Body of pancreas (tissue), 4 donors: ENCODE data around the gene RNF125. TPM values are rescaled to one million over a fixed set of nuclear protein-coding genes. Genes with fewer than 3 reads are reported as not detected.
"Not testable (repeated sequence)": the region's sequence is repeated elsewhere in the genome, so short reads cannot be mapped to it uniquely, and the experiment has no call there.

Experiments used
- ATAC-seq: fragments of 150-250 bp; one replicate; pipeline ENCODE4 v1.9.1; 2016
- DNase-seq, 4 donors: peaks; one replicate each; pipeline ENCODE4 v3.0.0-alpha.2; 2019
- H3K27ac ChIP-seq, 4 donors: fragments of 200-600 bp; sonication (generic); 1 replicate in 3 of 4; 2 replicates in 1 of 4; pipeline versions ENCODE4 v1.5.1 to v1.6.1; 2016 to 2019; ENCODE audit warnings: mild to moderate bottlenecking in 1 of 4, mixed read lengths in 1 of 4, moderate library complexity in 1 of 4
- H3K27me3 ChIP-seq, 2 donors: fragments of 200-600 bp; sonication (generic); one replicate each; pipeline ENCODE4 v1.6.0; 2016; ENCODE audit warnings: mild to moderate bottlenecking in 1 of 2
- H3K36me3 ChIP-seq, 2 donors: fragments of 200-600 bp; sonication (generic); replicated peaks in 1 of 2; 2 replicates each; pipeline ENCODE4 v1.5.1; 2016; ENCODE audit warnings: low read depth in 2 of 2; ENCODE audit not compliant: insufficient read depth in 1 of 2
- H3K4me1 ChIP-seq: fragments of 200-600 bp; sonication (generic); one replicate; pipeline ENCODE4 v1.6.0; 2016
- H3K4me3 ChIP-seq, 2 donors: fragments of 200-600 bp; sonication (generic); 1 replicate in 1 of 2; 2 replicates in 1 of 2; pipeline ENCODE4 v1.5.1; 2016 to 2019
- H3K9me3 ChIP-seq, 3 donors: fragments of 200-600 bp; sonication (generic); 1 replicate in 2 of 3; 2 replicates in 1 of 3; pipeline ENCODE4 v1.5.1; 2016
- CTCF ChIP-seq, 7 experiments: fragments of 450-650 bp in 4 of 7; fragments of 200-600 bp in 3 of 7; sonication (generic) in 3 of 7; IDR thresholded peaks; one replicate each; pipeline ENCODE4 v1.5.1; 2016 to 2019; ENCODE audit warnings: antibody characterized with exemption in 7 of 7
- POLR2A ChIP-seq, 3 donors: fragments of 450-650 bp; IDR thresholded peaks; one replicate each; pipeline ENCODE4 v1.6.1; 2016; ENCODE audit warnings: antibody characterized with exemption in 3 of 3, mild to moderate bottlenecking in 2 of 3
- WGBS, 2 donors: methylation state at CpG; one replicate each; pipeline ENCODE4 v1.1.5; 2017; 5-methylcytosine and 5-hydroxymethylcytosine counted together
- intact Hi-C: fragments of 100-400 bp; cut with DNase I; formaldehyde crosslinking; loops from one replicate; pipeline ENCODE4 v1.15.1; 2023
- total RNA-seq, 2 donors: library from RNA; depleted of rRNA; stranded (reverse); fragments of >200 nt; gene quantifications; one replicate each; pipeline ENCODE4 v1.1.0, GENCODE V29; 2016

The RNF125 gene
- total RNA-seq, 2 donors from 2014 or later = 2.6 to 4.9 TPM

GRCh38 chr18:32010124-32010721 lies 8.4 kb upstream of the RNF125 start:
- WGBS, 2 donors = 89 to 96% methylated on average over 5 of the region's 5 CpGs
- H3K27me3 ChIP-seq = no peaks in the 10 kb centered on the region
- ATAC-seq (no peak), DNase-seq (no peak)
- no peak overlapping the region for H3K4me3 ChIP-seq
- intact Hi-C loops = no loop called here
- H3K36me3 ChIP-seq = no peaks in the 10 kb centered on the region
- no peaks in the 10 kb centered on the region for H3K9me3 ChIP-seq
- no peak for TF ChIP-seq POLR2A (IDR thresholded peaks at IDR 0.05)
- no peak for TF ChIP-seq CTCF (IDR thresholded peaks at IDR 0.05)
- no peak overlapping the region for H3K27ac ChIP-seq
- no peaks in the 10 kb centered on the region for H3K4me1 ChIP-seq

GRCh38 chr18:32011193-32011592 lies 7.4 kb upstream of the RNF125 start:
- 91 to 95% methylated on average over 3 of the region's 3 CpGs for WGBS, 2 donors
- Histone ChIP-seq H3K4me1 (no peaks in the 10 kb centered on the region), H3K36me3 (no peaks in the 10 kb centered on the region), H3K27me3 (no peaks in the 10 kb centered on the region), H3K27ac (no peak overlapping the region), H3K9me3 (no peaks in the 10 kb centered on the region), H3K4me3 (no peak overlapping the region)
- no peak for ATAC-seq
- TF ChIP-seq POLR2A (IDR thresholded peaks at IDR 0.05) (no peak), CTCF (IDR thresholded peaks at IDR 0.05) (no peak)
- DNase-seq = no peak
- intact Hi-C loops = no loop called here

- no peaks in the 10 kb centered on the region for H3K9me3 ChIP-seq
- 0 to 4% methylated on average over 11 to 31 of the region's 31 CpGs for WGBS, 2 donors
- H3K36me3 ChIP-seq = no peaks in the 10 kb centered on the region
- peaks cover 16% of the 10 kb centered on the region for H3K4me1 ChIP-seq
- peak overlapping the region in 3 of 4 donors; percentile 70 to 83 (median 81) for H3K27ac ChIP-seq
- H3K27me3 ChIP-seq = peaks cover 0 to 3% of the 10 kb centered on the region in 2 donors
- TF ChIP-seq CTCF (IDR thresholded peaks at IDR 0.05) (peak in 1 of 7 experiments; percentile 8), POLR2A (IDR thresholded peaks at IDR 0.05) (no peak)
- DNase-seq (peak; percentile 47 to 56 (median 48)), ATAC-seq (peak; percentile 47)
- peak overlapping the region; percentile 39 to 44 for H3K4me3 ChIP-seq
- intact Hi-C loops = no loop called here
Observed at GRCh38 chr18:32019251-32019948, 775 bp downstream of the RNF125 start.

DNA sequence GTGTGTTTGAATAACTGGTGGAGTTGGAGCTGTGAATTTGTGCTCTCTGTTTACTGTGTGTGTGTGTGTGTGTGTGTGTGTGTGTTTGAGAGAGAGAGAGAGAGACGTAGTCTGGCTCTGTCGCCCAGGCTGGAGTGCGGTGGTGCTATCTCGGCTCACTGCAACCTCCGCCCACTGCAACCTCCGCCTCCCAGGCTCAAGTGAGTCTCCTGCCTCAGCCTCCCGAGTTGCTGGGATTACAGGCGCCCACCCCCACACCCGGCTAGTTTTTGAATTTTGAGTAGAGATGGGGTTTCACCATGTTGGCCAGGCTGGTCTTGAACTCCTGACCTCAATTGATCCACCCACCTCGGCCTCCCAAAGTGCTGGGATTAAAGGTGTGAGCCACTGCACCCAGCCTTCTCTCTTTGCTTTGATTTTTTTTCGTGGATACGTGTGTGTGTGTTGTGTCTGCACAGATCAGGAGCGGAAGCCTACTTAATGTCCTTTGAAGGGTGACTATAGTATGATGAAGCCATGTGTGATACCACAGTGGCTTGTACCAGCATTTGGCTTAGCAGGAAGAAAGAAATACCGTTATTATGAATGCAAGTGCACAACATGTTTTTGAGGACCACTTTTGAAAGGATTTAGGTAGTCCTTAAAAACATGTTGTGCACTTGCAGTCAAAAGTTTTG lies 1.5 kb downstream of the RNF125 start:
- Histone ChIP-seq H3K4me3 (peak overlapping the region in 1 of 2 donors; percentile 44), H3K4me1 (peaks cover 16% of the 10 kb centered on the region), H3K27ac (peak overlapping the region in 2 of 4 donors; percentile 81 to 83)
- DNase-seq (peak; percentile 13 to 35 (median 25)), ATAC-seq (peak; percentile 11)
- H3K36me3 ChIP-seq, intact Hi-C loops, H3K27me3 ChIP-seq, H3K9me3 ChIP-seq: not testable (repeated sequence)
- 24 to 36% methylated on average over 14 of the region's 14 CpGs for WGBS, 2 donors

DNA sequence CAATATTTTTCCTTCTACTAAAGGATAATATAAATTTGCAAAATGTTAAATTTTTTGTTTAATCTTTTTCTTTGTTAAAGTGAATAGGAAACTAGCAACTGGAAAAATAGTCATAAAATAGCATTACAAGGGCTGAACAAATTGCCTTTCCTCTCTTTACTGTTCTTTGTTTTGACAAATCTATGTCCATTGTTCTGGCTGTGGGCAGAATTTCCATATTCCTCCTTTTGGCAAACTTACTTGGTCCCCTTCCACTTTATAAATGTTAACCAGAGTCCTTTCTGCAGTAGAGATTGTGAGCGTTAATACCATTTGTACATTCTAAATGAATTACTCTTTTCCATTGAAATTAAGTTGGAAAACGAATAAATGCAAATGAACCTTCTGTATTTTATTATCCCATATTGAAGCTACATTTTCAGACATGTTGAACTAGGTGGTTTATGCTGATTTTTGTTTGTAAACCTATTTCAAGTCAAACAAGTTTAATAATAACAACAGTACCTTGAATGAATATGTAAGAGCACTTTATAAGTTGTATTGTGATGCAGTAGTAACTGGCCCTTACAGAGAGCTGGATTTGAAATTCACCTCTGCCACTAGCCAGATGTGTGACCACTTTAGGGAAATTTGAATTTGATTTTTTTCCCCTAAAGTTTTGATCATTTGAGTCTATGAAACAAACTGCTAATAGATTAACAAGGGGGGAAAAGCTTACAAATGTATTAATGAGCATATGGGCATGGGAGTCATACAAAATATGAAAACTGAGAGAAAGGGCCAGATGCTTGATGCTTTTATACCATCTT lies 3.3 kb downstream of the RNF125 start:
- TF ChIP-seq CTCF (IDR thresholded peaks at IDR 0.05) (no peak), POLR2A (IDR thresholded peaks at IDR 0.05) (no peak)
- Histone ChIP-seq H3K36me3 (no peaks in the 10 kb centered on the region), H3K27ac (peak overlapping the region in 1 of 4 donors; percentile 17), H3K4me3 (no peak overlapping the region), H3K27me3 (peaks cover 0 to 3% of the 10 kb centered on the region in 2 donors), H3K4me1 (peaks cover 16% of the 10 kb centered on the region), H3K9me3 (no peaks in the 10 kb centered on the region)
- WGBS, 2 donors = 56 to 57% methylated on average over 2 of the region's 2 CpGs
- no peak for ATAC-seq
- intact Hi-C loops = no loop called here
- no peak for DNase-seq
